Measurements from ENCODE around the gene OR56A4.
"Not testable (repeated sequence)": the region's sequence is repeated elsewhere in the genome, so short reads cannot be mapped to it uniquely, and the experiment has no call there.

The OR56A4 gene

GRCh38 chr11:6006846-6007245 lies at the start of gene OR56A4:
Gene OR56A4 (minus strand): TSS chr11:6006946. CDS start chr11:6002992, 3,954 bp downstream.
- no peak for DNase-seq

GRCh38 chr11:6055569-6055968 lies 48.8 kb upstream of the OR56A4 start:
- DNase-seq: no peak

- no peak for DNase-seq
Observed at GRCh38 chr11:6052374-6052773, 45.6 kb upstream of the OR56A4 start.

- DNase-seq: no peak
Observed at GRCh38 chr11:6040874-6041273, 34.1 kb upstream of the OR56A4 start.

- no peak for DNase-seq
Observed at GRCh38 chr11:6030708-6031405, 24.1 kb upstream of the OR56A4 start, which contains the start of gene OR56A1. Gene OR56A1 (minus strand): TSS chr11:6030758. CDS start chr11:6027692, 3,066 bp downstream.

GRCh38 chr11:6027501-6027900 lies 20.8 kb upstream of the OR56A4 start:
- DNase-seq: no peak

GRCh38 chr11:6025056-6025455 lies 18.3 kb upstream of the OR56A4 start:
- no peak for DNase-seq

GRCh38 chr11:6022956-6023355 lies 16.2 kb upstream of the OR56A4 start:
- peak; percentile 9 to 49 for DNase-seq

- no peak for DNase-seq
Observed at GRCh38 chr11:6013042-6013441, 6.3 kb upstream of the OR56A4 start.

GRCh38 chr11:6012035-6012668 lies 5.4 kb upstream of the OR56A4 start:
- no peak for DNase-seq

GRCh38 chr11:6006395-6006794 lies 351 bp downstream of the OR56A4 start:
- DNase-seq: no peak

GRCh38 chr11:6002202-6002699 lies 4.5 kb downstream of the OR56A4 start:
- no peak for DNase-seq

- DNase-seq: no peak
Observed at GRCh38 chr11:5994791-5995190, 12.0 kb downstream of the OR56A4 start.

GRCh38 chr11:5992604-5993251 lies 14.0 kb downstream of the OR56A4 start:
- DNase-seq: peak in 1 of 2 donors; percentile 3

- no peak for DNase-seq
Observed at GRCh38 chr11:5992150-5992549, 14.6 kb downstream of the OR56A4 start.

GRCh38 chr11:5989203-5989602 lies 17.5 kb downstream of the OR56A4 start:
- DNase-seq: no peak

GRCh38 chr11:5986885-5987284 lies 19.9 kb downstream of the OR56A4 start, which contains the start of gene OR52L1:
Gene OR52L1 (minus strand): TSS chr11:5986985. CDS start chr11:5986930, 55 bp downstream.
- no peak for DNase-seq

- no peak for DNase-seq
Observed at GRCh38 chr11:5983443-5983842, 23.3 kb downstream of the OR56A4 start.

- peak in 1 of 2 donors; percentile 4 for DNase-seq
Observed at GRCh38 chr11:5973530-5973929, 33.2 kb downstream of the OR56A4 start.

GRCh38 chr11:5968394-5968793 lies 38.4 kb downstream of the OR56A4 start, which contains the start of gene OR56A5:
Gene OR56A5 (minus strand): TSS chr11:5968494. CDS start chr11:5968494, 0 bp downstream.
- no peak for DNase-seq

GRCh38 chr11:5967708-5968107 lies 39.0 kb downstream of the OR56A4 start:
- DNase-seq: no peak

GRCh38 chr11:5966958-5967357 lies 39.8 kb downstream of the OR56A4 start:
- no peak for DNase-seq

- DNase-seq: not testable (repeated sequence)
Observed at GRCh38 chr11:5960704-5961320, 45.9 kb downstream of the OR56A4 start.
